ENCODE data around the gene SLC37A4. TPM values are rescaled to one million over a fixed set of nuclear protein-coding genes. Genes with fewer than 3 reads are reported as not detected.

Gene SLC37A4
- total RNA-seq, 2 experiments from 2014 or later: 14.8 to 16.6 TPM

GRCh38 chr11:119067371-119068222 is 36.9 kb upstream of the SLC37A4 start, which contains the start of gene VPS11:
Gene VPS11 (plus strand): TSS chr11:119067818. CDS start chr11:119067824, 6 bp downstream.
- H3K4me3 ChIP-seq (ENCODE audit: low read depth, low read length, poor library complexity, severe bottlenecking): peak within 1 kb of the TSS; percentile 83
- peak; percentile 98 for DNase-seq (ENCODE audit: low spot score)
- H2AFZ ChIP-seq (ENCODE audit: low read length): peak within 1 kb of the TSS; percentile 90
- CTCF ChIA-PET (ENCODE audit: unreplicated experiment): no interaction called here
- peaks cover 25% of the 10 kb centered on the region for H3K79me2 ChIP-seq (ENCODE audit: insufficient read depth, low read depth, low read length)
- TF ChIP-seq CTCF (conservative IDR thresholded peaks at IDR 0.05; ENCODE audit: low read length) (no peak), EZH2phosphoT487 (IDR thresholded peaks at IDR 0.05; ENCODE audit: borderline replicate concordance, low read depth, low read length) (no peak)
- BruUV-seq (replicated peaks): TSS peak; percentile 89
- no peaks in the 10 kb centered on the region for H3K9me2 ChIP-seq (ENCODE audit: insufficient read depth, low read length)
- POLR2A ChIA-PET: interaction anchor here (0.5 to 3.0 kb wide), 17 partner anchors 10 to 162 kb away, joined by 3 to 22 read pairs (median 4); partner anchors contain the start of genes CENATAC, DPAGT1 and HMBS
- peaks cover 23% of the 10 kb centered on the region for H3K4me1 ChIP-seq (ENCODE audit: insufficient read depth, low read length, poor library complexity, severe bottlenecking)
- H3K9me3 ChIP-seq (ENCODE audit: low read length): no peaks in the 10 kb centered on the region
- intact Hi-C loops (cut with micrococcal nuclease; ENCODE audit: unreplicated experiment): loop anchor here (1.0 to 5.0 kb wide), 3 partner anchors 17 to 255 kb away; partner anchors contain the start of gene HMBS
- H4K20me1 ChIP-seq (ENCODE audit: insufficient read depth, low read length): no peaks in the 10 kb centered on the region
- H3K4me2 ChIP-seq (ENCODE audit: low read length): peak within 1 kb of the TSS; percentile 88
- peak within 1 kb of the TSS; percentile 75 for H3K27ac ChIP-seq (ENCODE audit: low read depth, low read length, poor library complexity, severe bottlenecking)
- H3K36me3 ChIP-seq (ENCODE audit: insufficient read depth, low read length): peaks cover 24% of the 10 kb centered on the region

GRCh38 chr11:119065369-119065768 is 34.7 kb upstream of the SLC37A4 start:
- Histone ChIP-seq H2AFZ (ENCODE audit: low read length) (no peak overlapping the region), H3K9me3 (ENCODE audit: low read length) (no peaks in the 10 kb centered on the region), H3K36me3 (ENCODE audit: insufficient read depth, low read length) (peaks cover 7% of the 10 kb centered on the region; the same call in 1 of the 2 replicates), H3K4me3 (ENCODE audit: low read depth, low read length, poor library complexity, severe bottlenecking) (no peak overlapping the region), H3K79me2 (ENCODE audit: insufficient read depth, low read depth, low read length) (peaks cover 25% of the 10 kb centered on the region), H4K20me1 (ENCODE audit: insufficient read depth, low read length) (no peaks in the 10 kb centered on the region), H3K4me2 (ENCODE audit: low read length) (no peak overlapping the region; the same call in 1 of the 2 replicates), H3K4me1 (ENCODE audit: insufficient read depth, low read length, poor library complexity, severe bottlenecking) (peaks cover 23% of the 10 kb centered on the region), H3K9me2 (ENCODE audit: insufficient read depth, low read length) (no peaks in the 10 kb centered on the region), H3K27ac (ENCODE audit: low read depth, low read length, poor library complexity, severe bottlenecking) (no peak overlapping the region)
- intact Hi-C loops (cut with micrococcal nuclease; ENCODE audit: unreplicated experiment): loop anchor here (1.0 to 5.0 kb wide), 2 partner anchors 35 to 257 kb away; no protein-coding TSS in a partner anchor
- CTCF ChIA-PET (ENCODE audit: unreplicated experiment): interaction anchor here (1.0 kb wide), 1 partner anchor 18 kb away, joined by 4 read pairs; no protein-coding TSS in a partner anchor
- TF ChIP-seq CTCF (conservative IDR thresholded peaks at IDR 0.05; ENCODE audit: low read length) (peak; percentile 83), EZH2phosphoT487 (IDR thresholded peaks at IDR 0.05; ENCODE audit: borderline replicate concordance, low read depth, low read length) (no peak)
- POLR2A ChIA-PET: interaction anchor here (1.0 kb wide), 1 partner anchor 22 kb away, joined by 3 read pairs; no protein-coding TSS in a partner anchor
- BruUV-seq (replicated peaks): no TSS peak
- peak; percentile 61 for DNase-seq (ENCODE audit: low spot score)
